SU-DHL-6 (cell line): ENCODE data around the gene FXYD1.

Source experiments
- H2AFZ ChIP-seq: fragments of 200-600 bp; sonication (generic); 2 replicates; pipeline ENCODE4 v1.6.1; 2014; ENCODE audit warnings: low read depth, mild to moderate bottlenecking, moderate library complexity, mixed read lengths, antibody characterized with exemption, low read length; ENCODE audit not compliant: severe bottlenecking
- H3F3A ChIP-seq: fragments of 200-600 bp; shearing (Covaris generic); 2 replicates; pipeline ENCODE4 v1.6.0; 2016; ENCODE audit warnings: antibody characterized with exemption, mild to moderate bottlenecking; ENCODE audit not compliant: insufficient read depth
- H3K27ac ChIP-seq: fragments of 200-600 bp; sonication (generic); 2 replicates; pipeline ENCODE4 v1.5.1; 2016; ENCODE audit warnings: low read depth, mild to moderate bottlenecking, low read length, moderate library complexity, mixed read lengths
- H3K27me3 ChIP-seq: fragments of 200-600 bp; sonication (generic), shearing (Covaris generic); 2 replicates; pipeline ENCODE4 v1.6.0; 2014; ENCODE audit warnings: mild to moderate bottlenecking, low read length
- H3K36me3 ChIP-seq: fragments of 200-600 bp; sonication (generic); 2 replicates; pipeline ENCODE4 v1.6.1; 2014; ENCODE audit warnings: mild to moderate bottlenecking, low read length, mixed read lengths
- H3K4me2 ChIP-seq: fragments of 300-600, 200-600 bp; shearing (Covaris generic), sonication (generic); 2 replicates; pipeline ENCODE4 v1.6.0; 2014; ENCODE audit warnings: low read length, low read depth, mild to moderate bottlenecking; ENCODE audit not compliant: poor library complexity, severe bottlenecking
- H3K4me3 ChIP-seq: fragments of 200-600 bp; sonication (generic); 2 replicates; pipeline ENCODE4 v1.5.1; 2014; ENCODE audit warnings: antibody characterized with exemption, low read length, mild to moderate bottlenecking, mixed read lengths; ENCODE audit not compliant: insufficient read depth, poor library complexity, severe bottlenecking
- H3K79me2 ChIP-seq: fragments of 200-600 bp; sonication (generic); 2 replicates; pipeline ENCODE4 v1.6.1; 2014; ENCODE audit warnings: mild to moderate bottlenecking, low read length, moderate library complexity; ENCODE audit not compliant: insufficient read depth
- H3K9ac ChIP-seq: fragments of 200-600 bp; sonication (generic); 2 replicates; pipeline ENCODE4 v1.7.0; 2014; ENCODE audit warnings: mild to moderate bottlenecking, low read length
- H3K9me2 ChIP-seq: fragments of 200-600 bp; sonication (generic); replicated peaks from 2 replicates; pipeline ENCODE4 v1.6.1; 2014; ENCODE audit warnings: low read length; ENCODE audit not compliant: insufficient read depth
- H3K9me3 ChIP-seq: fragments of 200-600 bp; sonication (generic); 2 replicates; pipeline ENCODE4 v1.6.1; 2014; ENCODE audit warnings: low read length, mixed read lengths; ENCODE audit not compliant: insufficient read depth
- H4K20me1 ChIP-seq: fragments of 200-600 bp; sonication (generic); 2 replicates; pipeline ENCODE4 v1.6.1; 2014; ENCODE audit warnings: low read depth, mild to moderate bottlenecking, antibody characterized with exemption, low read length, moderate library complexity, mixed read lengths
- CTCF ChIP-seq: fragments of 200-600 bp; sonication (generic); IDR thresholded peaks from one replicate; pipeline ENCODE4 v1.5.1; 2017; ENCODE audit warnings: antibody characterized with exemption, mild to moderate bottlenecking, low read length, moderate library complexity; ENCODE audit not compliant: insufficient read depth, poor library complexity, severe bottlenecking
- EZH2phosphoT487 ChIP-seq: fragments of 200-600 bp; sonication (generic), shearing (Covaris generic); conservative IDR thresholded peaks from 2 replicates; pipeline ENCODE4 v1.6.1; 2018; ENCODE audit warnings: mild to moderate bottlenecking, antibody characterized with exemption, low read length, moderate library complexity, mixed read lengths

The FXYD1 gene

GRCh38 chr19:35106291-35106583, 32.4 kb upstream of the FXYD1 start:
- Histone ChIP-seq H3K79me2 (no peaks in the 10 kb centered on the region), H3K9ac (no peak overlapping the region), H3K27me3 (no peaks in the 10 kb centered on the region), H3K36me3 (no peaks in the 10 kb centered on the region), H3F3A (no peaks in the 10 kb centered on the region), H2AFZ (no peak overlapping the region), H3K4me3 (no peak overlapping the region), H3K9me2 (no peaks in the 10 kb centered on the region), H3K27ac (no peak overlapping the region), H3K4me2 (no peak overlapping the region), H3K9me3 (no peaks in the 10 kb centered on the region), H4K20me1 (no peaks in the 10 kb centered on the region)
- TF ChIP-seq EZH2phosphoT487 (no peak), CTCF (no peak)

GRCh38 chr19:35106898-35107541, 31.6 kb upstream of the FXYD1 start:
- no peaks in the 10 kb centered on the region for H3K79me2 ChIP-seq
- no peak overlapping the region for H3K9ac ChIP-seq
- TF ChIP-seq CTCF (no peak), EZH2phosphoT487 (no peak)
- no peaks in the 10 kb centered on the region for H3F3A ChIP-seq
- no peaks in the 10 kb centered on the region for H3K9me3 ChIP-seq
- H4K20me1 ChIP-seq, result no peaks in the 10 kb centered on the region
- H3K4me2 ChIP-seq, result no peak overlapping the region
- H3K9me2 ChIP-seq, result no peaks in the 10 kb centered on the region
- no peak overlapping the region for H3K27ac ChIP-seq
- H3K4me3 ChIP-seq, result no peak overlapping the region
- no peaks in the 10 kb centered on the region for H3K27me3 ChIP-seq
- H3K36me3 ChIP-seq, result no peaks in the 10 kb centered on the region
- H2AFZ ChIP-seq, result no peak overlapping the region

- H2AFZ ChIP-seq, result no peak overlapping the region
- no peaks in the 10 kb centered on the region for H3K9me3 ChIP-seq
- H4K20me1 ChIP-seq, result no peaks in the 10 kb centered on the region
- H3K36me3 ChIP-seq, result no peaks in the 10 kb centered on the region
- no peaks in the 10 kb centered on the region for H3K79me2 ChIP-seq
- no peaks in the 10 kb centered on the region for H3K27me3 ChIP-seq
- TF ChIP-seq CTCF (no peak), EZH2phosphoT487 (no peak)
- H3K4me2 ChIP-seq, result no peak overlapping the region
- H3K9ac ChIP-seq, result no peak overlapping the region
- no peak overlapping the region for H3K4me3 ChIP-seq
- no peaks in the 10 kb centered on the region for H3F3A ChIP-seq
- H3K9me2 ChIP-seq, result no peaks in the 10 kb centered on the region
- H3K27ac ChIP-seq, result no peak overlapping the region
Observed at GRCh38 chr19:35107545-35107944, 31.1 kb upstream of the FXYD1 start.
